Activated CD8-positive, alpha-beta T cell treated with anti-CD3 and anti-CD28 coated beads for 36 hours (primary cell): Measurements from ENCODE around the gene ALAS1. TPM values are rescaled to one million over a fixed set of nuclear protein-coding genes. Genes with fewer than 3 reads are reported as not detected.

Experiments
- ATAC-seq: fragments of 200-7000 bp; cut with Tn5 transposase; one replicate; pipeline ENCODE4 v1.10.0; 2021; ENCODE audit warnings: mild to moderate bottlenecking, moderate library complexity
- CTCF ChIA-PET: fragments of 350-600 bp; sonication (Branson Sonifier 250); formaldehyde crosslinking; loops from one replicate; lab custom pipeline; 2021; ENCODE audit warnings: antibody characterized with exemption; lab: Charles Lee
- POLR2A ChIA-PET: fragments of 350-600 bp; sonication (Branson Sonifier 250); formaldehyde crosslinking; loops from one replicate; lab custom pipeline; 2021; ENCODE audit warnings: antibody characterized with exemption; lab: Charles Lee
- DNase-seq: peaks from one replicate; pipeline ENCODE4 v3.0.0-alpha.2; 2020
- H3K27ac Mint-ChIP-seq: one replicate; pipeline ENCODE4 v1.8.0; 2021; ENCODE audit warnings: mild to moderate bottlenecking, mixed read lengths
- H3K27me3 Mint-ChIP-seq: one replicate; pipeline ENCODE4 v1.8.0; 2021; ENCODE audit warnings: mixed read lengths
- H3K36me3 Mint-ChIP-seq: one replicate; pipeline ENCODE4 v1.8.0; 2021; ENCODE audit warnings: low read depth, mixed read lengths
- H3K4me1 Mint-ChIP-seq: one replicate; pipeline ENCODE4 v1.8.0; 2021; ENCODE audit warnings: low read depth, mixed read lengths
- H3K4me3 Mint-ChIP-seq: one replicate; pipeline ENCODE4 v1.8.0; 2021; ENCODE audit warnings: mild to moderate bottlenecking, moderate library complexity, mixed read lengths
- H3K9me3 Mint-ChIP-seq: one replicate; pipeline ENCODE4 v1.8.0; 2021; ENCODE audit warnings: mixed read lengths
- intact Hi-C: fragments of 100-400 bp; cut with micrococcal nuclease; formaldehyde crosslinking; loops from one replicate; pipeline ENCODE4 v1.10.0; 2022
- total RNA-seq, 2 experiments: library from RNA; stranded (reverse); gene quantifications; one replicate each; pipeline ENCODE4 v1.2.3, GENCODE V29; 2021
- TF ChIP-seq, protein P1 (sequence below): fragments of 200-600 bp; IDR thresholded peaks from one replicate; pipeline ENCODE4 v1.8.0; 2022; ENCODE audit warnings: antibody characterized with exemption, mild to moderate bottlenecking

Gene ALAS1
- total RNA-seq, 2 experiments from 2014 or later, result 54.3 to 54.6 TPM

DNA sequence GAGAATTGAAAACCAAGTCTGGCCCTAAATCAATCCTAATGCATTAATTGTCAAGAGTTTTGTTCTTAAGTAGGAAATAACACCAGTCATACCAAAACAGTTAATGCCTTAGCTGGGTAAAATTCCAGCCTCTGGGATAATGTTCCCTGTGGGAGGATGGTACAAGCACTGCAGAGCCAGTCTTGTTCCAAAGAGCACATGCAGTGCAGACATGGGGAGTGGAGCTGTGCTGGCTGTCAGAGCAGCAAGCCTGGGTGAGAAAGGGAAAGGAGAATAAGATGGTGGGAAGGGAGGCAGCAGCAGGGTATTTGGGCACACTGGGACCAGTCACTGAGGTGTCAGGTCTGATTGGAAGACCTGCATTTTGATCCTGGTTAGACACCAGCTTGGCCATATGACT is 12.1 kb downstream of the ALAS1 start:
- Mint-ChIP-seq H3K4me1 (peaks cover 9% of the 10 kb centered on the region), H3K36me3 (peaks cover 55% of the 10 kb centered on the region), H3K27me3 (no peaks in the 10 kb centered on the region), H3K4me3 (no peak overlapping the region), H3K9me3 (no peaks in the 10 kb centered on the region), H3K27ac (no peak overlapping the region)
- ATAC-seq (no peak), DNase-seq (no peak)
- POLR2A ChIA-PET, result interaction anchor here (0.9 kb wide), 1 partner anchor 21 kb away, joined by 3 read pairs; no protein-coding TSS in a partner anchor
- TF ChIP-seq, protein P1, sequence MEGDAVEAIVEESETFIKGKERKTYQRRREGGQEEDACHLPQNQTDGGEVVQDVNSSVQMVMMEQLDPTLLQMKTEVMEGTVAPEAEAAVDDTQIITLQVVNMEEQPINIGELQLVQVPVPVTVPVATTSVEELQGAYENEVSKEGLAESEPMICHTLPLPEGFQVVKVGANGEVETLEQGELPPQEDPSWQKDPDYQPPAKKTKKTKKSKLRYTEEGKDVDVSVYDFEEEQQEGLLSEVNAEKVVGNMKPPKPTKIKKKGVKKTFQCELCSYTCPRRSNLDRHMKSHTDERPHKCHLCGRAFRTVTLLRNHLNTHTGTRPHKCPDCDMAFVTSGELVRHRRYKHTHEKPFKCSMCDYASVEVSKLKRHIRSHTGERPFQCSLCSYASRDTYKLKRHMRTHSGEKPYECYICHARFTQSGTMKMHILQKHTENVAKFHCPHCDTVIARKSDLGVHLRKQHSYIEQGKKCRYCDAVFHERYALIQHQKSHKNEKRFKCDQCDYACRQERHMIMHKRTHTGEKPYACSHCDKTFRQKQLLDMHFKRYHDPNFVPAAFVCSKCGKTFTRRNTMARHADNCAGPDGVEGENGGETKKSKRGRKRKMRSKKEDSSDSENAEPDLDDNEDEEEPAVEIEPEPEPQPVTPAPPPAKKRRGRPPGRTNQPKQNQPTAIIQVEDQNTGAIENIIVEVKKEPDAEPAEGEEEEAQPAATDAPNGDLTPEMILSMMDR, result no peak
- intact Hi-C loops, result no loop called here
- CTCF ChIA-PET, result interaction anchor here (1.0 to 6.7 kb wide), 3 partner anchors 10 to 143 kb away, joined by 4 to 39 read pairs (median 4); no protein-coding TSS in a partner anchor

- H3K9me3 Mint-ChIP-seq, result no peaks in the 10 kb centered on the region
- intact Hi-C loops, result no loop called here
- POLR2A ChIA-PET, result no interaction called here
- H3K36me3 Mint-ChIP-seq, result peaks cover 56% of the 10 kb centered on the region
- H3K4me1 Mint-ChIP-seq, result peaks cover 3% of the 10 kb centered on the region
- H3K4me3 Mint-ChIP-seq, result no peak overlapping the region
- DNase-seq (no peak), ATAC-seq (no peak)
- CTCF ChIA-PET, result interaction anchor here (1.0 to 6.7 kb wide), 4 partner anchors 10 to 237 kb away, joined by 4 to 39 read pairs (median 4); partner anchors contain the start of gene ABHD14B
- TF ChIP-seq, protein P1, result no peak
- H3K27me3 Mint-ChIP-seq, result no peaks in the 10 kb centered on the region
- no peak overlapping the region for H3K27ac Mint-ChIP-seq
Observed at GRCh38 chr3:52210550-52211046, 12.6 kb downstream of the ALAS1 start.

DNA sequence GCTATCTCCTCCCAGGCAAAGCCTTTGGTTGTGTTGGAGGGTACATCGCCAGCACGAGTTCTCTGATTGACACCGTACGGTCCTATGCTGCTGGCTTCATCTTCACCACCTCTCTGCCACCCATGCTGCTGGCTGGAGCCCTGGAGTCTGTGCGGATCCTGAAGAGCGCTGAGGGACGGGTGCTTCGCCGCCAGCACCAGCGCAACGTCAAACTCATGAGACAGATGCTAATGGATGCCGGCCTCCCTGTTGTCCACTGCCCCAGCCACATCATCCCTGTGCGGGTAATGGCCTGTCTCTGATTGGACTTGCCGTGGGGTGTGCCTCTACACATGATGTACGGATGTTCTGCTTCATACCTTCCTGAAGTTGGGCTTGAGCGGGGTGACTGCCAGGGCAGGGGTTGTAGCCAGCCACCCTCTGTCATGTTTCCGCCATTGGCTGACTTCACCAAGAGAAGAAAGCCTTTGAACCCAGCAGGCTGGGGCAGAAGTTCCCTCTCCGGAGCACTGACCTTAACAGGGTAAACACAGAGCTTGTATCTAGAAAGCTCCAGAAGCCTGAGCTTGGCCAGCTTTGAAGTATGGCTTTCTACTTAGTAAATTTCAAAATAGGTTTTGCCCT is 13.4 kb downstream of the ALAS1 start:
- TF ChIP-seq, protein P1, result no peak
- intact Hi-C loops, result no loop called here
- ChIA-PET POLR2A (no interaction called here), CTCF (interaction anchor here (1.0 to 6.7 kb wide), 3 partner anchors 9 to 238 kb away, joined by 4 to 39 read pairs (median 4); partner anchors contain the start of gene ABHD14B)
- Mint-ChIP-seq H3K9me3 (no peaks in the 10 kb centered on the region), H3K36me3 (peaks cover 52% of the 10 kb centered on the region), H3K4me3 (no peak overlapping the region), H3K4me1 (peaks cover under 1% of the 10 kb centered on the region), H3K27ac (no peak overlapping the region), H3K27me3 (no peaks in the 10 kb centered on the region)
- DNase-seq, result no peak
- no peak for ATAC-seq

DNA sequence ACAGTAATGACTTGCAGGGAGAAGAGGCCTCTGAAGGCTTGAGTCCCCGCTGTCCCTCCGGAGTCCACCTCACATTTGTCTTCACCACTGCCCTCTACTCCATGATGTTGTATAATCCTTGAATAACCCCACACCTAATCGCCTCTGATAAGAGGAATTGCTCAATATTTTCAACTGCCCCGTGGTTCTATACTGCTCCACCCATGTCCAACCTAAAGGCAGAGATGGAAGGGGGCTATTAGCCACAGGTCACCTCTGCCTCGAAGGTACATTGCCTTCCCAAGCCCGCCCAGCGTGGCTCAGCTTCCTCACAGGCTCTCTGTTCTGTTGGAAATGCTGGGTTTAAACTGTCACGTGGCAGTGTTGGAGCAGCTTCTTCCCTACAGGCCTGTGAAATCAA is 15.0 kb downstream of the ALAS1 start:
- Mint-ChIP-seq H3K4me1 (peaks cover 16% of the 10 kb centered on the region), H3K4me3 (no peak overlapping the region), H3K27me3 (no peaks in the 10 kb centered on the region), H3K27ac (no peak overlapping the region), H3K9me3 (no peaks in the 10 kb centered on the region), H3K36me3 (peaks cover 47% of the 10 kb centered on the region)
- DNase-seq (no peak), ATAC-seq (no peak)
- CTCF ChIA-PET, result interaction anchor here (0.6 to 6.7 kb wide), 2 partner anchors 7 to 126 kb away, joined by 3 to 39 read pairs; no protein-coding TSS in a partner anchor
- TF ChIP-seq, protein P1, result no peak
- POLR2A ChIA-PET, result no interaction called here
- intact Hi-C loops, result no loop called here

DNA sequence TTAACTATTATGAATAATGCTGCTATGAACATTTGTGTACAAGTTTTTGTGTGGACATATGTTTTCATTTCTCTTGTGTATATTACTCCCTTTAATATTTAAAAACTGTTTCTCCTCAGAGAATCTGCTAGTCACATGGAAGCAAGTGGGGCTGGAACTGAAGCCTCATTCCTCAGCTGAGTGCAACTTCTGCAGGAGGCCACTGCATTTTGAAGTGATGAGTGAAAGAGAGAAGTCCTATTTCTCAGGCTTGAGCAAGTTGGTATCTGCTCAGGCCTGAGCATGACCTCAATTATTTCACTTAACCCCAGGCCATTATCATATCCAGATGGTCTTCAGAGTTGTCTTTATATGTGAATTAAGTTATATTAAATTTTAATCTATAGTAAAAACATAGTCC is 15.9 kb downstream of the ALAS1 start:
- H3K27ac Mint-ChIP-seq, result no peak overlapping the region
- intact Hi-C loops, result no loop called here
- peaks cover 24% of the 10 kb centered on the region for H3K4me1 Mint-ChIP-seq
- peaks cover 43% of the 10 kb centered on the region for H3K36me3 Mint-ChIP-seq
- ATAC-seq (no peak), DNase-seq (no peak)
- CTCF ChIA-PET, result interaction anchor here (1.7 kb wide), 1 partner anchor 126 kb away, joined by 9 read pairs; no protein-coding TSS in a partner anchor
- no peak overlapping the region for H3K4me3 Mint-ChIP-seq
- H3K9me3 Mint-ChIP-seq, result no peaks in the 10 kb centered on the region
- H3K27me3 Mint-ChIP-seq, result no peaks in the 10 kb centered on the region
- POLR2A ChIA-PET, result interaction anchor here (1.2 kb wide), 1 partner anchor 11 kb away, joined by 3 read pairs; no protein-coding TSS in a partner anchor
- TF ChIP-seq, protein P1, result no peak
